Neural crest cell (in vitro differentiated cells): ENCODE data around the gene FKBP5. TPM values are rescaled to one million over a fixed set of nuclear protein-coding genes. Genes with fewer than 3 reads are reported as not detected.
A peak's percentile ranks its signal among the peaks of the same experiment; 100 is the strongest.
"Not testable (repeated sequence)": the region's sequence is repeated elsewhere in the genome, so short reads cannot be mapped to it uniquely, and the experiment has no call there.

ENCODE experiments used
- DNase-seq: peaks from one replicate; pipeline ENCODE4 v3.0.0; 2021; ENCODE audit warnings: low read depth, mixed read lengths, low spot score
- H3K27ac Mint-ChIP-seq: one replicate; pipeline ENCODE4 v1.8.0; 2021; ENCODE audit warnings: mild to moderate bottlenecking, mixed read lengths; ENCODE audit not compliant: unreplicated experiment
- H3K27me3 Mint-ChIP-seq: 2 replicates; pipeline ENCODE4 v1.8.0; 2021; ENCODE audit warnings: low read depth, mild to moderate bottlenecking, mixed read lengths
- H3K36me3 Mint-ChIP-seq: 2 replicates; pipeline ENCODE4 v1.8.0; 2021; ENCODE audit warnings: low read depth, mild to moderate bottlenecking, mixed read lengths
- H3K4me1 Mint-ChIP-seq: 2 replicates; pipeline ENCODE4 v1.8.0; 2021; ENCODE audit warnings: mixed read lengths
- H3K4me3 Mint-ChIP-seq: one replicate; pipeline ENCODE4 v1.8.0; 2021; ENCODE audit warnings: mild to moderate bottlenecking, mixed read lengths
- H3K9me3 Mint-ChIP-seq: 2 replicates; pipeline ENCODE4 v1.8.0; 2021; ENCODE audit warnings: mixed read lengths
- total RNA-seq: library from RNA; stranded (reverse); gene quantifications from 2 replicates; pipeline ENCODE4 v1.2.1, GENCODE V29; 2021
- TF ChIP-seq, protein P1 (sequence below): fragments of 200-600 bp; sonication (generic); conservative IDR thresholded peaks from 2 replicates; pipeline ENCODE4 v1.5.0; 2021; ENCODE audit warnings: antibody characterized with exemption, mild to moderate bottlenecking

Gene FKBP5
- total RNA-seq, 1 donor from 2014 or later = 39.6 TPM

GRCh38 chr6:35691027-35691824, 2.5 kb upstream of the FKBP5 start:
- TF ChIP-seq, protein P1, sequence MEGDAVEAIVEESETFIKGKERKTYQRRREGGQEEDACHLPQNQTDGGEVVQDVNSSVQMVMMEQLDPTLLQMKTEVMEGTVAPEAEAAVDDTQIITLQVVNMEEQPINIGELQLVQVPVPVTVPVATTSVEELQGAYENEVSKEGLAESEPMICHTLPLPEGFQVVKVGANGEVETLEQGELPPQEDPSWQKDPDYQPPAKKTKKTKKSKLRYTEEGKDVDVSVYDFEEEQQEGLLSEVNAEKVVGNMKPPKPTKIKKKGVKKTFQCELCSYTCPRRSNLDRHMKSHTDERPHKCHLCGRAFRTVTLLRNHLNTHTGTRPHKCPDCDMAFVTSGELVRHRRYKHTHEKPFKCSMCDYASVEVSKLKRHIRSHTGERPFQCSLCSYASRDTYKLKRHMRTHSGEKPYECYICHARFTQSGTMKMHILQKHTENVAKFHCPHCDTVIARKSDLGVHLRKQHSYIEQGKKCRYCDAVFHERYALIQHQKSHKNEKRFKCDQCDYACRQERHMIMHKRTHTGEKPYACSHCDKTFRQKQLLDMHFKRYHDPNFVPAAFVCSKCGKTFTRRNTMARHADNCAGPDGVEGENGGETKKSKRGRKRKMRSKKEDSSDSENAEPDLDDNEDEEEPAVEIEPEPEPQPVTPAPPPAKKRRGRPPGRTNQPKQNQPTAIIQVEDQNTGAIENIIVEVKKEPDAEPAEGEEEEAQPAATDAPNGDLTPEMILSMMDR = no peak
- Mint-ChIP-seq H3K36me3 (no peaks in the 10 kb centered on the region), H3K4me3 (peak overlapping the region; percentile 42), H3K9me3 (no peaks in the 10 kb centered on the region), H3K4me1 (peaks cover 15% of the 10 kb centered on the region), H3K27me3 (no peaks in the 10 kb centered on the region), H3K27ac (peak overlapping the region; percentile 0)
- no peak for DNase-seq

DNA sequence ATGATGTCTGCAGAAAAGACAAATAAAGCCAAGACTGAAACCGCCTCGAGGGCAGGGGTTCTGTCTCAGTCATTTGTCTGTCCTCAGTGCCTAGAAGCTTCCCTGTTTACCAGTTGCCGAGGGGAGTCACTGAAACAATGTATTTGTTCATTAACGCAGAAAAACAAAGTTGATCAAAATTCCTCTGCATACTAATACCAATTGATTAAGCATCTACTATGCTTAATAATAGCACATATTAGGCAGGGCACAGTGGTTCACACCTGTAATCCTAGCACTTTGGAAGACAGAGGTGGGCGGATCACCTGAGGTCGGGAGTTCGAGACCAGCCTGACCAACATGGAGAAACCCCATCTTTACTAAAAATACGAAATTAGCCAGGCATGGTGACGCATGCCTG, 1.8 kb upstream of the FKBP5 start:
- TF ChIP-seq, protein P1 = no peak
- Mint-ChIP-seq H3K36me3 (no peaks in the 10 kb centered on the region), H3K27me3 (no peaks in the 10 kb centered on the region), H3K4me1 (peaks cover 15% of the 10 kb centered on the region), H3K27ac (no peak overlapping the region), H3K4me3 (no peak overlapping the region), H3K9me3 (no peaks in the 10 kb centered on the region)
- no peak for DNase-seq

DNA sequence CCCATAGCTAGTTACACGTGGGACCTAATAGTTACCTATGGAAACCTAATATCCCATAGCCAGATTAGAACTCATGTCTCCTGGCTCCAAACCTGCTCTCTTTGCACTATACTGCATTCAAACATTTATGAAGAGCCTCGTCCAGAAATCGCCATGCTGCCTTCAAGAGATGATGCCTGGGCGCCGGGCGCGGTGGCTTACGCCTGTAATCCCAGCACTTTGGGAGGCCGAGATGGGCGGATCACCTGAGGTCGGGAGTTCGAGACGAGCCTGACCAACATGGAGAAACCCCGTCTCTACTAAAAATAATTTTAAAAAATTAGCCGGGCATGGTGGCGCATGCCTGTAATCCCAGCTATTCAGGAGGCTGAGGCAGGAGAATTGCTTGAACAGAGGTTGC, 1.3 kb upstream of the FKBP5 start:
- peak overlapping the region; percentile 70 for H3K4me3 Mint-ChIP-seq
- not testable (repeated sequence) for H3K9me3 Mint-ChIP-seq

GRCh38 chr6:35687658-35688604, 784 bp downstream of the FKBP5 start:
- Mint-ChIP-seq H3K27me3 (no peaks in the 10 kb centered on the region), H3K4me1 (peaks cover 15% of the 10 kb centered on the region), H3K27ac (peak overlapping the region; percentile 88), H3K36me3 (no peaks in the 10 kb centered on the region), H3K9me3 (no peaks in the 10 kb centered on the region), H3K4me3 (peak overlapping the region; percentile 94)
- DNase-seq = peak; percentile 40
- TF ChIP-seq, protein P1 = no peak

More for the DNA sequence above, 1.3 kb upstream of the FKBP5 start:
- H3K27ac Mint-ChIP-seq, H3K36me3 Mint-ChIP-seq, H3K27me3 Mint-ChIP-seq, DNase-seq: not testable (repeated sequence)
- H3K4me1 Mint-ChIP-seq = peaks cover 15% of the 10 kb centered on the region

DNA sequence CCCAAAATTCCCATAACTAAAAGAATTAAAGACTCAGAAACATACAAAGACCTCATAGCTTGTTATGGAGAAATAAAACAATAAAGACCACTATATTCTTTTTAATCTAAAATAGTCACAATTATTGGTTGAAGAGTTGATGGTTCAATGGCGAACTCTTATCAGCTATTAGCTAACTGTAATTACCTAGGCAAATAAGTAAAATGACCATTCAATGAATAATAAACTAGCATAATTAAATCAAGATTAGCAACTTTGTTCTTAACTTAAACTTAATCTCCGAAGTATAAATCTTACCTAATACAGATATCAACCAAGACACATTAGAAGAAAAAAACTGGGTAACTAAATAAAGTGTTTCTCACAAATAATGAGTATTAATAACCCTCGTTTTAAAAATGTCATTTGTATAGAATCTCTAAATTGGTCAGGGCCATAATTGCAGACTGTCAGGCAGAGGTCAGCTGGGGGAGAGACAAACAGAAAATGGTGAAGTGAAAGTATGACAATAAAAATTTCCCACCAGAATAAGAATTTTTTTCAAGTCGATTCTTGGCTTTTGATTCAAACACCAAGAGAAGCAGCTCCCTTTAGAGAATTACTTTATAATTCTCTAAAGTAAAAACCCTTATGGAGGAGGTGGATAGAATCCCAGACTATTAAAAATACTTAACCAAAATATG, 1.7 kb downstream of the FKBP5 start:
- H3K27ac Mint-ChIP-seq = no peak overlapping the region
- peaks cover 15% of the 10 kb centered on the region for H3K4me1 Mint-ChIP-seq
- H3K9me3 Mint-ChIP-seq = no peaks in the 10 kb centered on the region
- TF ChIP-seq, protein P1 = no peak
- H3K36me3 Mint-ChIP-seq = no peaks in the 10 kb centered on the region
- DNase-seq = no peak
- peak overlapping the region; percentile 94 for H3K4me3 Mint-ChIP-seq
- no peaks in the 10 kb centered on the region for H3K27me3 Mint-ChIP-seq
